OCI-LY3 (cell line): Measurements from ENCODE around the gene TSGA10IP.

Experiments
- H2AFZ ChIP-seq: fragments of 200-600, 300-600 bp; shearing (Covaris generic); 2 replicates; pipeline ENCODE4 v1.6.0; 2014; ENCODE audit warnings: antibody characterized with exemption, low read depth, low read length
- H3K27ac ChIP-seq: fragments of 200-600, 300-600 bp; sonication (generic); 2 replicates; pipeline ENCODE4 v1.5.1; 2014; ENCODE audit warnings: mild to moderate bottlenecking, low read length, moderate library complexity, mixed read lengths
- H3K27me3 ChIP-seq: fragments of 200-600, 300-600 bp; sonication (generic); 2 replicates; pipeline ENCODE4 v1.6.1; 2014; ENCODE audit warnings: low read depth, low read length, mixed read lengths
- H3K36me3 ChIP-seq: fragments of 200-600, 300-600 bp; sonication (generic); replicated peaks from 2 replicates; pipeline ENCODE3; 2014; ENCODE audit warnings: low read depth, low read length, mixed read lengths
- H3K4me1 ChIP-seq: fragments of 300-600, 200-600 bp; sonication (generic); 2 replicates; pipeline ENCODE4 v1.6.1; 2014; ENCODE audit warnings: low read length, mixed read lengths
- H3K4me2 ChIP-seq: fragments of 200-600, 300-600 bp; sonication (generic); 2 replicates; pipeline ENCODE4 v1.6.1; 2014; ENCODE audit warnings: low read length, mixed read lengths
- H3K4me3 ChIP-seq: fragments of 300-600, 200-600 bp; sonication (generic); 2 replicates; pipeline ENCODE4 v1.5.1; 2014; ENCODE audit warnings: antibody characterized with exemption, mild to moderate bottlenecking, low read length, moderate library complexity
- H3K79me2 ChIP-seq: fragments of 300-600, 200-600 bp; shearing (Covaris generic); 2 replicates; pipeline ENCODE4 v1.6.1; 2014; ENCODE audit warnings: mild to moderate bottlenecking, low read length, mixed read lengths
- H3K9ac ChIP-seq: fragments of 300-600, 200-600 bp; shearing (Covaris generic); 2 replicates; pipeline ENCODE4 v1.6.0; 2014; ENCODE audit warnings: mild to moderate bottlenecking, low read length, moderate library complexity
- H3K9me3 ChIP-seq: fragments of 200-600, 300-600 bp; shearing (Covaris generic); 2 replicates; pipeline ENCODE4 v1.6.1; 2014; ENCODE audit warnings: low read length, mixed read lengths; ENCODE audit not compliant: insufficient read depth
- H4K20me1 ChIP-seq: fragments of 200-600, 300-600 bp; sonication (generic); 2 replicates; pipeline ENCODE4 v1.6.1; 2016; ENCODE audit warnings: low read length, mixed read lengths; ENCODE audit not compliant: insufficient read depth
- EZH2phosphoT487 ChIP-seq: fragments of 200-600 bp; shearing (Covaris generic); IDR thresholded peaks from 2 replicates; pipeline ENCODE4 v1.6.1; 2018; ENCODE audit warnings: antibody characterized with exemption, mixed run types, low read depth
- TF ChIP-seq, protein P1 (sequence below): fragments of 200-600, 300-600 bp; sonication (generic); IDR thresholded peaks from 2 replicates; pipeline ENCODE4 v1.5.1; 2014; ENCODE audit warnings: antibody characterized with exemption, low read length, low read depth

Gene TSGA10IP

DNA sequence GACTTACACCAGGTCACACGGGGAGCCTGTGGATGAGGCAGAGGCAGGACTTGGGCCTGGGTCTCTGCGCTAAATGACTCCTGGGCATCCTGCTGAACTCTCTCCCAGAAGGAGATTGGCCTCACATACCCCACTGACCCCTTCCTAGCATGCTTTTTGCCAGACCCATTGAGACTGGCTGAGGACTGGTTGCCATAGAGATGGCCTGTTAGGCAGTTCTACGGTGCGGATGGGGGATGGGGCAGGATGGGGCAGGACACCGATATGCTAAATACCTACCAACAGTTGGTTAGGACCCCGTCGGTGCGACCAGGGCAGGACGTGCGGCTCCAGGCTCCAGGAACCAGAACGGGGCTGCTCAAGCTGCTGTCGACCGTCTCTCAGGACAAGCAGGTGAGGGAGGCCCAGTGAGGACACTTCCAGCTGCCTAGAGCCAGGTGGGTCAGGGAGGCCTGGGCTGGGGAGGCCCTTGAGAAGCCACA is at the start of gene TSGA10IP:
Gene TSGA10IP, plus strand, starts transcription at position 51 of the 482 bp plus-strand sequence. Its CDS starts 196 bp downstream, at position 247.
- H3K79me2 ChIP-seq, result no peaks in the 10 kb centered on the region
- H3K4me3 ChIP-seq, result no peak within 1 kb of the TSS
- H3K9ac ChIP-seq, result no peak within 1 kb of the TSS
- TF ChIP-seq, protein P1, sequence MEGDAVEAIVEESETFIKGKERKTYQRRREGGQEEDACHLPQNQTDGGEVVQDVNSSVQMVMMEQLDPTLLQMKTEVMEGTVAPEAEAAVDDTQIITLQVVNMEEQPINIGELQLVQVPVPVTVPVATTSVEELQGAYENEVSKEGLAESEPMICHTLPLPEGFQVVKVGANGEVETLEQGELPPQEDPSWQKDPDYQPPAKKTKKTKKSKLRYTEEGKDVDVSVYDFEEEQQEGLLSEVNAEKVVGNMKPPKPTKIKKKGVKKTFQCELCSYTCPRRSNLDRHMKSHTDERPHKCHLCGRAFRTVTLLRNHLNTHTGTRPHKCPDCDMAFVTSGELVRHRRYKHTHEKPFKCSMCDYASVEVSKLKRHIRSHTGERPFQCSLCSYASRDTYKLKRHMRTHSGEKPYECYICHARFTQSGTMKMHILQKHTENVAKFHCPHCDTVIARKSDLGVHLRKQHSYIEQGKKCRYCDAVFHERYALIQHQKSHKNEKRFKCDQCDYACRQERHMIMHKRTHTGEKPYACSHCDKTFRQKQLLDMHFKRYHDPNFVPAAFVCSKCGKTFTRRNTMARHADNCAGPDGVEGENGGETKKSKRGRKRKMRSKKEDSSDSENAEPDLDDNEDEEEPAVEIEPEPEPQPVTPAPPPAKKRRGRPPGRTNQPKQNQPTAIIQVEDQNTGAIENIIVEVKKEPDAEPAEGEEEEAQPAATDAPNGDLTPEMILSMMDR, result no peak
- no peak for TF ChIP-seq EZH2phosphoT487
- peaks cover 15% of the 10 kb centered on the region for H3K4me1 ChIP-seq
- H4K20me1 ChIP-seq, result no peaks in the 10 kb centered on the region
- no peak within 1 kb of the TSS for H2AFZ ChIP-seq
- no peaks in the 10 kb centered on the region for H3K9me3 ChIP-seq
- no peaks in the 10 kb centered on the region for H3K27me3 ChIP-seq
- no peak within 1 kb of the TSS for H3K4me2 ChIP-seq
- no peaks in the 10 kb centered on the region for H3K36me3 ChIP-seq
- H3K27ac ChIP-seq, result no peak within 1 kb of the TSS

DNA sequence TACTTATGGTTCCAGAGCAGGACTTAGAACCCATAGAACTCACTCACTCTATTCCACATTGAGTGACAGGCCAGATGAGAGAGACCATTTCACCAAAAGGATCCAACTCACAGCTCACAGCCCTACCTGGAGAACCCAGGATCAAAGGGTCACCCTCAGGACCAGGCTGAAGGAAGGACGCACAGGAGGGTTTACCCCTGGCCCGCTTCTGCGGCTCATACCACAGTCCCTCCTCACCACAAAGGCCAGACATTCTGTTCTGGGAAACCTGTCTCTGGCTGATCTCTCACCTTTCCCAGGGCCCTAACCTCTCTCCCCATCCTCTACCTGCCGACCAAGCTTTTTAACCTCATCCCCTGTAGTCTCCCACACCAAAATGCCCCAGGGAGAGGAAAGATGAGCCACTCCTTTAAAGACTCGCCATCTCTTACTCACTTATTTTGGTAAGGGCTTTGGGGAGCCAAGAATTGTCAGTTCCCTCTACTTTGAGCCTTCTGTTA is 49.7 kb upstream of the TSGA10IP start:
- H3K27ac ChIP-seq, result no peak overlapping the region
- no peak overlapping the region for H2AFZ ChIP-seq
- no peaks in the 10 kb centered on the region for H3K9me3 ChIP-seq
- H3K4me2 ChIP-seq, result no peak overlapping the region
- H3K36me3 ChIP-seq, result no peaks in the 10 kb centered on the region
- H3K79me2 ChIP-seq, result peaks cover 27% of the 10 kb centered on the region
- H3K4me3 ChIP-seq, result no peak overlapping the region
- H3K9ac ChIP-seq, result no peak overlapping the region
- H4K20me1 ChIP-seq, result peaks cover 12% of the 10 kb centered on the region; the same call in 1 of the 2 replicates
- no peaks in the 10 kb centered on the region for H3K27me3 ChIP-seq
- TF ChIP-seq EZH2phosphoT487, result no peak
- TF ChIP-seq, protein P1, result no peak
- H3K4me1 ChIP-seq, result peaks cover 18% of the 10 kb centered on the region

GRCh38 chr11:65896034-65896999 is 49.0 kb upstream of the TSGA10IP start:
- Histone ChIP-seq H3K4me3 (no peak overlapping the region), H2AFZ (no peak overlapping the region), H3K9me3 (no peaks in the 10 kb centered on the region), H3K9ac (no peak overlapping the region), H3K4me1 (peaks cover 18% of the 10 kb centered on the region), H3K79me2 (peaks cover 19% of the 10 kb centered on the region), H3K27me3 (peaks cover 6% of the 10 kb centered on the region; the same call in 1 of the 2 replicates), H4K20me1 (peaks cover 12% of the 10 kb centered on the region; the same call in 1 of the 2 replicates), H3K27ac (no peak overlapping the region), H3K36me3 (no peaks in the 10 kb centered on the region), H3K4me2 (no peak overlapping the region)
- TF ChIP-seq, protein P1, result no peak
- no peak for TF ChIP-seq EZH2phosphoT487

GRCh38 chr11:65897020-65897471 is 48.2 kb upstream of the TSGA10IP start:
- no peak overlapping the region for H3K4me2 ChIP-seq
- H3K4me3 ChIP-seq, result no peak overlapping the region
- no peak overlapping the region for H2AFZ ChIP-seq
- no peaks in the 10 kb centered on the region for H3K9me3 ChIP-seq
- H3K79me2 ChIP-seq, result peaks cover 12% of the 10 kb centered on the region
- H3K27ac ChIP-seq, result no peak overlapping the region
- TF ChIP-seq, protein P1, result no peak
- TF ChIP-seq EZH2phosphoT487, result no peak
- H4K20me1 ChIP-seq, result peaks cover 7% of the 10 kb centered on the region; the same call in 1 of the 2 replicates
- no peak overlapping the region for H3K9ac ChIP-seq
- peaks cover 13% of the 10 kb centered on the region; the same call in 1 of the 2 replicates for H3K27me3 ChIP-seq
- H3K4me1 ChIP-seq, result peaks cover 18% of the 10 kb centered on the region
- H3K36me3 ChIP-seq, result no peaks in the 10 kb centered on the region
